Measurements from ENCODE around the gene UBC.
"Not testable (repeated sequence)": the region's sequence is repeated elsewhere in the genome, so short reads cannot be mapped to it uniquely, and the experiment has no call there.

Gene UBC

GRCh38 chr12:124929649-124930419 lies 15.4 kb upstream of the UBC start:
- DNase-seq: no peak

GRCh38 chr12:124928912-124929530 lies 14.6 kb upstream of the UBC start:
- no peak for DNase-seq

GRCh38 chr12:124928095-124928911 lies 13.9 kb upstream of the UBC start:
- no peak for DNase-seq

GRCh38 chr12:124927201-124928094 lies 13.0 kb upstream of the UBC start:
- DNase-seq: peak; percentile 100

GRCh38 chr12:124925782-124926181 lies 11.3 kb upstream of the UBC start:
- DNase-seq: not testable (repeated sequence)

- no peak for DNase-seq
Observed at GRCh38 chr12:124925117-124925516, 10.7 kb upstream of the UBC start.

GRCh38 chr12:124923905-124924734 lies 9.7 kb upstream of the UBC start:
- DNase-seq: no peak

GRCh38 chr12:124921200-124922031 lies 7.0 kb upstream of the UBC start:
- peak; percentile 89 for DNase-seq

- DNase-seq: no peak
Observed at GRCh38 chr12:124920353-124920935, 6.0 kb upstream of the UBC start.

- peak; percentile 76 for DNase-seq
Observed at GRCh38 chr12:124919521-124920352, 5.3 kb upstream of the UBC start.

GRCh38 chr12:124918622-124918988 lies 4.2 kb upstream of the UBC start:
- DNase-seq: not testable (repeated sequence)

- no peak for DNase-seq
Observed at GRCh38 chr12:124917841-124918621, 3.6 kb upstream of the UBC start.

- DNase-seq: peak; percentile 91
Observed at GRCh38 chr12:124917135-124917840, 2.8 kb upstream of the UBC start.

GRCh38 chr12:124916374-124917134 lies 2.1 kb upstream of the UBC start:
- DNase-seq: no peak

- no peak for DNase-seq
Observed at GRCh38 chr12:124915239-124916236, 1.1 kb upstream of the UBC start.
